ENCODE results near the gene DUSP1.

GRCh38 chr5:172771439-172772111 lies 580 bp upstream of the DUSP1 start:
- TF ChIP-seq CTCF (conservative IDR thresholded peaks at IDR 0.05), result no peak
- no peak for TF ChIP-seq EZH2 (IDR thresholded peaks at IDR 0.05; ENCODE audit: low read depth)
